Measurements from ENCODE around the gene POLR3K.
A peak's percentile ranks its signal among the peaks of the same experiment; 100 is the strongest.

Gene POLR3K

GRCh38 chr16:78444-79150 is 25.2 kb upstream of the POLR3K start:
- DNase-seq, result peak; percentile 45

GRCh38 chr16:77807-78443 is 24.5 kb upstream of the POLR3K start, which contains the start of gene MPG:
Gene MPG, plus strand, starts transcription at chr16:78225. Its CDS starts 85 bp downstream, at chr16:78310.
- DNase-seq, result peak; percentile 91

- DNase-seq, result peak; percentile 69
These were observed 23.9 kb upstream of the POLR3K start for GRCh38 chr16:77273-77806.

- peak; percentile 64 for DNase-seq
These were observed 23.3 kb upstream of the POLR3K start for GRCh38 chr16:76535-77272.

GRCh38 chr16:75580-76501 is 22.4 kb upstream of the POLR3K start:
- peak; percentile 89 for DNase-seq

GRCh38 chr16:74747-75334 is 21.4 kb upstream of the POLR3K start:
- no peak for DNase-seq

- DNase-seq, result no peak
These were observed 20.8 kb upstream of the POLR3K start for GRCh38 chr16:74051-74746.

GRCh38 chr16:72561-73548 is 19.4 kb upstream of the POLR3K start, which contains the start of gene RHBDF1:
Gene RHBDF1, minus strand, starts transcription at chr16:72631. Its CDS starts 7,616 bp downstream, at chr16:65015.
- peak; percentile 54 for DNase-seq

GRCh38 chr16:71540-72401 is 18.4 kb upstream of the POLR3K start:
- DNase-seq, result no peak

- no peak for DNase-seq
These were observed 17.8 kb upstream of the POLR3K start for GRCh38 chr16:71210-71539.

GRCh38 chr16:69181-69580 is 15.8 kb upstream of the POLR3K start:
- DNase-seq, result no peak

- DNase-seq, result no peak
These were observed 14.7 kb upstream of the POLR3K start for GRCh38 chr16:67884-68789.

GRCh38 chr16:67183-67791 is 13.9 kb upstream of the POLR3K start:
- DNase-seq, result no peak

GRCh38 chr16:66309-67182 is 13.1 kb upstream of the POLR3K start:
- no peak for DNase-seq

GRCh38 chr16:65745-66144 is 12.3 kb upstream of the POLR3K start:
- peak; percentile 94 for DNase-seq

GRCh38 chr16:64914-65255 is 11.5 kb upstream of the POLR3K start:
- no peak for DNase-seq
